K562 (cell line): ENCODE results near the gene PRDX6.

ENCODE experiments used
- CTCF ChIP-seq, 3 experiments: IDR thresholded peaks in 2 of 3; conservative IDR thresholded peaks in 1 of 3; 2 replicates each; pipeline ENCODE4 v1.5.1; 2011 to 2012; ENCODE audit warnings: low read length in 3 of 3, mild to moderate bottlenecking in 3 of 3, control low read depth in 2 of 3, improper control_type of control experiment in 1 of 3, inconsistent platforms in 1 of 3, low read depth in 1 of 3, mixed read lengths in 1 of 3, moderate library complexity in 1 of 3; ENCODE audit not compliant: insufficient read depth in 2 of 3
- GABPA ChIP-seq: fragments of 200-800 bp; sonication (Bioruptor generic); conservative IDR thresholded peaks from 2 replicates; pipeline ENCODE4 v1.6.1; 2016; ENCODE audit warnings: low read depth, missing genetic modification characterization, missing compliant biosample characterization
- PATZ1 ChIP-seq: fragments of 250-450 bp; sonication (Bioruptor Pico); IDR thresholded peaks from 2 replicates; pipeline ENCODE4 v1.5.0; 2020; ENCODE audit warnings: mild to moderate bottlenecking, borderline replicate concordance
- POLR3G ChIP-seq: IDR thresholded peaks from 2 replicates; pipeline ENCODE4 v1.6.1; 2011; ENCODE audit not compliant: insufficient read length, insufficient replicate concordance; ENCODE audit errors: extremely low read depth
- PTTG1 ChIP-seq: fragments of 450-650 bp; IDR thresholded peaks from 2 replicates; pipeline ENCODE4 v1.6.1; 2016; ENCODE audit warnings: low read depth, mild to moderate bottlenecking, missing genetic modification characterization, missing compliant biosample characterization
- SMC3 ChIP-seq: conservative IDR thresholded peaks from 2 replicates; pipeline ENCODE4 v1.6.1; 2011; ENCODE audit warnings: low read depth, low read length, improper control_type of control experiment; ENCODE audit not compliant: insufficient read depth
- U2AF2 ChIP-seq: fragments of 200-400 bp; formaldehyde crosslinking; optimal IDR thresholded peaks from 2 replicates; pipeline ENCODE3; 2017; ENCODE audit warnings: low read depth, mild to moderate bottlenecking, low read length
- ZC3H4 ChIP-seq: sonication (generic); formaldehyde crosslinking; IDR thresholded peaks from 2 replicates; pipeline ENCODE4 v1.9.0; 2021; ENCODE audit warnings: missing genetic modification reagents, borderline replicate concordance
- ZSCAN32 ChIP-seq: fragments of 450-650 bp; formaldehyde crosslinking; IDR thresholded peaks from 2 replicates; pipeline ENCODE4 v1.4.0; 2020; ENCODE audit warnings: mild to moderate bottlenecking, moderate library complexity

GRCh38 chr1:173474097-173474779 lies 2.9 kb upstream of the PRDX6 start:
- TF ChIP-seq GABPA (tag) (no peak), CTCF (IDR thresholded peaks at IDR 0.05 in 2 of 3, conservative IDR thresholded peaks at IDR 0.05 in 1 of 3; ENCODE audit: insufficient read depth in 2 of 3, low read depth in 1 of 3, low read length in 3 of 3) (no peak), PATZ1 (CRISPR knock-in tag) (no peak), PTTG1 (tag) (peak; percentile 86), POLR3G (no peak), U2AF2 (no peak), ZSCAN32 (CRISPR knock-in tag) (no peak), SMC3 (no peak), ZC3H4 (CRISPR knock-in tag) (no peak)
